ENCODE measurements around the gene LHX8. TPM values are rescaled to one million over a fixed set of nuclear protein-coding genes. Genes with fewer than 3 reads are reported as not detected.

The LHX8 gene
- total RNA-seq, 1 experiment from 2014 or later: not detected

DNA sequence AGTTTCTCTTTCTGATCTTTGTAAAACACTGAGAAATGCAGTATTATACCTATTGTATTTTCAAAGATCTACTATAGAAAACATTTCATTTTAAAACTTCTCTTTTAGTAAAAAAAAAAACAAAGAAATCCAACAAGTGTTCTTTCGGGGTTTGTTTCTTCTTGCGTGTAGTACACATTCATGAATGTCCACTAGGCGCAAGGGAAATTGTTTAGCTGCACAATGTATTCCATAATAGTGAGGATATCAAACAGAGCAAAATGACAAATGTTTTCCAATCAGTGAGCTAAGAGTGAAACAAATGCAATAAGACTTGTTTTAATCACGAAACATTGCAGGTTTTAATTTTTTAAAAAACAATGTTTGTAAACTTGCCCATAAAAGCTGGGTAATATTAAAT, 68.6 kb downstream of the LHX8 start:
- DNase-seq (ENCODE audit: low spot score): no peak
- ChIA-PET CTCF (interaction anchor here (0.6 to 1.2 kb wide), 2 partner anchors 206 to 431 kb away, joined by 4 to 6 read pairs; no protein-coding TSS in a partner anchor), POLR2A (ENCODE audit: low non-redundant PET) (no interaction called here)
- no peak overlapping the region for H3K27ac ChIP-seq (ENCODE audit: low read depth, low read length, poor library complexity, severe bottlenecking)
- H3K27me3 ChIP-seq (replicated peaks; ENCODE audit: insufficient read depth, low read depth, low read length, poor library complexity): peaks cover 50% of the 10 kb centered on the region
- no peaks in the 10 kb centered on the region for H3K9me3 ChIP-seq (ENCODE audit: low read depth, low read length, poor library complexity, severe bottlenecking)
- intact Hi-C loops (cut with micrococcal nuclease; ENCODE audit: unreplicated experiment): loop anchor here (1.0 kb wide), 1 partner anchor 430 kb away; no protein-coding TSS in a partner anchor
- H3K36me3 ChIP-seq (ENCODE audit: insufficient read depth, low read length, poor library complexity, severe bottlenecking): no peaks in the 10 kb centered on the region
- no peak overlapping the region for H3K4me3 ChIP-seq (ENCODE audit: low read depth, low read length, poor library complexity, severe bottlenecking)
- no peaks in the 10 kb centered on the region for H3K4me1 ChIP-seq (ENCODE audit: insufficient read depth, low read length, poor library complexity, severe bottlenecking)
- no TSS peak for BruUV-seq (replicated peaks)
- TF ChIP-seq, protein P1, sequence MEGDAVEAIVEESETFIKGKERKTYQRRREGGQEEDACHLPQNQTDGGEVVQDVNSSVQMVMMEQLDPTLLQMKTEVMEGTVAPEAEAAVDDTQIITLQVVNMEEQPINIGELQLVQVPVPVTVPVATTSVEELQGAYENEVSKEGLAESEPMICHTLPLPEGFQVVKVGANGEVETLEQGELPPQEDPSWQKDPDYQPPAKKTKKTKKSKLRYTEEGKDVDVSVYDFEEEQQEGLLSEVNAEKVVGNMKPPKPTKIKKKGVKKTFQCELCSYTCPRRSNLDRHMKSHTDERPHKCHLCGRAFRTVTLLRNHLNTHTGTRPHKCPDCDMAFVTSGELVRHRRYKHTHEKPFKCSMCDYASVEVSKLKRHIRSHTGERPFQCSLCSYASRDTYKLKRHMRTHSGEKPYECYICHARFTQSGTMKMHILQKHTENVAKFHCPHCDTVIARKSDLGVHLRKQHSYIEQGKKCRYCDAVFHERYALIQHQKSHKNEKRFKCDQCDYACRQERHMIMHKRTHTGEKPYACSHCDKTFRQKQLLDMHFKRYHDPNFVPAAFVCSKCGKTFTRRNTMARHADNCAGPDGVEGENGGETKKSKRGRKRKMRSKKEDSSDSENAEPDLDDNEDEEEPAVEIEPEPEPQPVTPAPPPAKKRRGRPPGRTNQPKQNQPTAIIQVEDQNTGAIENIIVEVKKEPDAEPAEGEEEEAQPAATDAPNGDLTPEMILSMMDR (conservative IDR thresholded peaks at IDR 0.05; ENCODE audit: low read depth, low read length): no peak
- TF ChIP-seq EZH2 (IDR thresholded peaks at IDR 0.05; ENCODE audit: borderline replicate concordance, low read depth, low read length, poor library complexity, severe bottlenecking): no peak

DNA sequence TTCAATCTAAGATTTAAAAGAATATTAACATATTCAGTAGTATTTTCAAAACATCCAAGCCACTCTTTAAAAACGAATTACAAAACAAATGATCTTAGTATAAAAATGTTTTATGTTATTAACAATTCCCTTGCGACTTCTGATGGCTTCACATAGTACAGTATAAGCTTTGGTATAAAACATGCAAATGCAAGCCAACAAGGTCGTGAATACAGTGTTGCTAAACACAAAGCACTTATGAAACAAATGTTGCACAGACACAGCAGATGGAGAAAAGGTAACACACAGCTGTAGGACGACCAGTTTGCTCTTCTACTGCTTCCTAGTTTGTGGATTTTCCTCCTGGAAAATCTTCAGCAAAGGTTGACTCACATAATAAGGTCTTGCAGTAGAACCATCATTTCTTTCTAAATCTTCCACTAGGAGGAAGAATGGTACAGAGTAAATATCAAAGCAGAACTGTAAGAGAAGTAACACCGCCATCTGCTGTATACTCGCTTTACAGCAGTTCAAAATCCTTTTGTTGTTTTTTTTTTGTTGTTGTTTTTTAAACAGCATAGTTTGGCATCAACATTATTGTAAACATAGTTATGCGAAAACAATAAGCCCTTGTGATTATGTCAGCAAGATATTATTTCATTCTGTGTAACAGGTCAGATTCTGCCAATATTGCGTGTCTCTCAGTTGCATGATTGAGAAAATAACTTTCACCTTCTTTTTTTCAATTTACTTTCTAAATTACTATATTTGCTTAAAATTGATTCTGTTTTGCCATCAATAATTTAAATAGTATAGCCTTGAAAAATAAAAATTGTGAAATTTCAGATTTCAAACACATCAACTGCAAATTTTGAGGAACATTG, 69.5 kb downstream of the LHX8 start:
- no peaks in the 10 kb centered on the region for H3K4me1 ChIP-seq (ENCODE audit: insufficient read depth, low read length, poor library complexity, severe bottlenecking)
- no peaks in the 10 kb centered on the region for H3K36me3 ChIP-seq (ENCODE audit: insufficient read depth, low read length, poor library complexity, severe bottlenecking)
- POLR2A ChIA-PET (ENCODE audit: low non-redundant PET): no interaction called here
- intact Hi-C loops (cut with micrococcal nuclease; ENCODE audit: unreplicated experiment): loop anchor here (1.0 kb wide), 1 partner anchor 431 kb away; no protein-coding TSS in a partner anchor
- H3K4me3 ChIP-seq (ENCODE audit: low read depth, low read length, poor library complexity, severe bottlenecking): no peak overlapping the region
- BruUV-seq (replicated peaks): no TSS peak
- H3K27ac ChIP-seq (ENCODE audit: low read depth, low read length, poor library complexity, severe bottlenecking): no peak overlapping the region
- no peaks in the 10 kb centered on the region for H3K9me3 ChIP-seq (ENCODE audit: low read depth, low read length, poor library complexity, severe bottlenecking)
- H3K27me3 ChIP-seq (replicated peaks; ENCODE audit: insufficient read depth, low read depth, low read length, poor library complexity): peaks cover 45% of the 10 kb centered on the region
- CTCF ChIA-PET: interaction anchor here (1.2 kb wide), 1 partner anchor 432 kb away, joined by 4 read pairs; no protein-coding TSS in a partner anchor
- TF ChIP-seq EZH2 (IDR thresholded peaks at IDR 0.05; ENCODE audit: borderline replicate concordance, low read depth, low read length, poor library complexity, severe bottlenecking): no peak
- TF ChIP-seq, protein P1 (conservative IDR thresholded peaks at IDR 0.05; ENCODE audit: low read depth, low read length): peak; percentile 84
- DNase-seq (ENCODE audit: low spot score): peak; percentile 51

DNA sequence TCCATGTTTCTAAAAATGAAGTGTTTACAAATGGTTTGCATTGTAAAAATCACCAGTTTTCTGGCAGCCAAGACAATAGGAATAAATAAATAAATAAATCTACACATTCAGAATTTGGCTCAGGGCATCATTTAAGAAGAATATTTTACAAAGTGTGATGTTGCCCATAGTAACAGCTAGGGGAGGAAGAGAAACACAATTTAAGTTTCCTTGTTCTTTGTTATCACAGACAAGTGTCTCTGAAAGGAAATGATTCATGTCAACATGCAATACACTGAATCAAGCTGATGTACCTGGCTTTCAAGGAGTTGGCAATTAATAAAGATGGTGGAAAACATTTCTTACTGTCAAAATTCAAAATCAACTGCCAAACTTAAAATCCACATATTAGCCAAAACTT, 74.7 kb downstream of the LHX8 start:
- POLR2A ChIA-PET (ENCODE audit: low non-redundant PET): no interaction called here
- no TSS peak for BruUV-seq (replicated peaks)
- no peak overlapping the region for H3K4me3 ChIP-seq (ENCODE audit: low read depth, low read length, poor library complexity, severe bottlenecking)
- intact Hi-C loops (cut with micrococcal nuclease; ENCODE audit: unreplicated experiment): no loop called here
- no peaks in the 10 kb centered on the region for H3K4me1 ChIP-seq (ENCODE audit: insufficient read depth, low read length, poor library complexity, severe bottlenecking)
- CTCF ChIA-PET: no interaction called here
- TF ChIP-seq EZH2 (IDR thresholded peaks at IDR 0.05; ENCODE audit: borderline replicate concordance, low read depth, low read length, poor library complexity, severe bottlenecking): no peak
- TF ChIP-seq, protein P1 (conservative IDR thresholded peaks at IDR 0.05; ENCODE audit: low read depth, low read length): no peak
- no peak for DNase-seq (ENCODE audit: low spot score)
- H3K27ac ChIP-seq (ENCODE audit: low read depth, low read length, poor library complexity, severe bottlenecking): no peak overlapping the region
- no peaks in the 10 kb centered on the region for H3K36me3 ChIP-seq (ENCODE audit: insufficient read depth, low read length, poor library complexity, severe bottlenecking)
- no peaks in the 10 kb centered on the region for H3K9me3 ChIP-seq (ENCODE audit: low read depth, low read length, poor library complexity, severe bottlenecking)
- peaks cover 25% of the 10 kb centered on the region for H3K27me3 ChIP-seq (replicated peaks; ENCODE audit: insufficient read depth, low read depth, low read length, poor library complexity)
